Heart left ventricle (tissue), 16 donors: ENCODE data around the gene SERINC5. TPM values are rescaled to one million over a fixed set of nuclear protein-coding genes. Genes with fewer than 3 reads are reported as not detected.
"Not testable (repeated sequence)": the region's sequence is repeated elsewhere in the genome, so short reads cannot be mapped to it uniquely, and the experiment has no call there.

Source experiments
- ATAC-seq, 4 donors: fragments of 200-7000 bp; cut with Tn5 transposase; one replicate each; pipeline ENCODE4 v1.9.1; 2020 to 2022; ENCODE audit warnings: moderate library complexity in 4 of 4, mild to moderate bottlenecking in 3 of 4, moderate number of reproducible peaks in 1 of 4
- DNase-seq, 5 donors: peaks; one replicate each; pipeline ENCODE4 v3.0.0-alpha.2; 2020
- H3K27ac ChIP-seq, 12 donors: fragments of 200-600 bp; sonication (generic) in 4 of 12; one replicate each; pipeline versions ENCODE4 v1.5.0 to v1.8.0; 2016 to 2022; ENCODE audit warnings: mild to moderate bottlenecking in 2 of 12
- H3K27me3 ChIP-seq, 9 donors: fragments of 200-600 bp; sonication (generic) in 2 of 9; one replicate each; pipeline versions ENCODE4 v1.5.1 to v1.8.0; 2016 to 2022; ENCODE audit warnings: mild to moderate bottlenecking in 3 of 9
- H3K36me3 ChIP-seq, 9 donors: fragments of 200-600 bp; sonication (generic) in 2 of 9; one replicate each; pipeline versions ENCODE4 v1.5.0 to v1.8.0; 2018 to 2022; ENCODE audit warnings: mild to moderate bottlenecking in 2 of 9
- H3K4me1 ChIP-seq, 12 donors: fragments of 200-600 bp; sonication (generic) in 4 of 12; one replicate each; pipeline versions ENCODE4 v1.5.0 to v1.8.0; 2016 to 2022; ENCODE audit warnings: mild to moderate bottlenecking in 3 of 12
- H3K4me3 ChIP-seq, 12 donors: fragments of 200-600 bp; sonication (generic) in 4 of 12; one replicate each; pipeline versions ENCODE4 v1.5.0 to v1.8.0; 2017 to 2022; ENCODE audit warnings: mild to moderate bottlenecking in 9 of 12, moderate library complexity in 4 of 12
- H3K9me3 ChIP-seq, 12 donors: fragments of 200-600 bp; sonication (generic) in 4 of 12; one replicate each; pipeline versions ENCODE4 v1.5.0 to v1.8.0; 2016 to 2022; ENCODE audit warnings: mild to moderate bottlenecking in 1 of 12
- CTCF ChIP-seq, 12 donors: fragments of 200-600 bp; sonication (generic) in 4 of 12; IDR thresholded peaks; one replicate each; pipeline versions ENCODE4 v1.5.0 to v1.8.0; 2018 to 2022; ENCODE audit warnings: antibody characterized with exemption in 12 of 12, mild to moderate bottlenecking in 5 of 12
- POLR2A ChIP-seq, 2 donors: fragments of 450-650 bp; IDR thresholded peaks; one replicate each; pipeline ENCODE4 v1.6.1; 2017; ENCODE audit warnings: antibody characterized with exemption in 2 of 2, mild to moderate bottlenecking in 2 of 2, moderate library complexity in 2 of 2
- WGBS, 4 donors: extraction: QIAGEN DNeasy Blood & Tissue Kit in 2 of 4; methylation state at CpG; one replicate each; pipeline versions ENCODE4 v1.1.5 to v1.1.7; 2013 to 2018; 5-methylcytosine and 5-hydroxymethylcytosine counted together
- intact Hi-C, 10 donors: fragments of 100-400 bp; cut with DNase I; formaldehyde crosslinking; loops; one replicate each; pipeline versions ENCODE4 v1.11.1 to v1.14.2; 2022
- polyA plus RNA-seq, 2 donors: library from polyadenylated mRNA; stranded (reverse); fragments of 200-250 nt; gene quantifications; one replicate each; pipeline ENCODE4 v1.2.3, GENCODE V29; 2013
- total RNA-seq, 9 donors: library from RNA; depleted of rRNA in 2 of 9; stranded (reverse); fragments of >200 nt in 2 of 9; fragmentation: NEBNext Ultra II Directional in 3 of 9; extraction: Animal tissue kit (Norgen Biotek cat#: 25700) in 3 of 9; gene quantifications; one replicate each; pipeline versions ENCODE4 v1.1.0 to v1.2.4, GENCODE V29; 2016 to 2023
- donor health status: ischemic (EF 13 %, LVEDD 7.1; RV severe dilation, severe dysfunction).
- donor health status: healthy with polysubstance abuse.
- donor health status: DM: no; HTN: yes; CAD: no.
- donor health status: DM: no; HTN: no; CAD: no.
- donor health status: ischemic (EF 25% LVEDD 6.9; RV normal size, moderate dysfunction).
- donor health status: ischemic (EF 25% LVEDD 5.7; RV mildly dilated, moderate dysfunction).
- donor health status: healthy.
- donor health status: DM: yes; HTN: yes; CAD: no.
- donor health status: ischemic (EF 35%, LVEDD 5.7; RV mildly dilated, moderate dysfunction).
- donor health status: nonischemic (EF 11% LVEDD 7.7; RV severe dilation, severe dysfunction).
- donor health status: DM: yes; HTN: yes; CAD: no.
- donor health status: PGD.
- donor health status: ischemic (EF 29% LVEDD 5.4; RV normal size, mild dysfunction).
- donor health status: nonischemic (EF 23%, LVEDD 6.1; RV moderate dilation, normal function).

Gene SERINC5
- total and polyA plus RNA-seq, 11 donors, result 3.2 to 25.9 (median 13.5) TPM

DNA sequence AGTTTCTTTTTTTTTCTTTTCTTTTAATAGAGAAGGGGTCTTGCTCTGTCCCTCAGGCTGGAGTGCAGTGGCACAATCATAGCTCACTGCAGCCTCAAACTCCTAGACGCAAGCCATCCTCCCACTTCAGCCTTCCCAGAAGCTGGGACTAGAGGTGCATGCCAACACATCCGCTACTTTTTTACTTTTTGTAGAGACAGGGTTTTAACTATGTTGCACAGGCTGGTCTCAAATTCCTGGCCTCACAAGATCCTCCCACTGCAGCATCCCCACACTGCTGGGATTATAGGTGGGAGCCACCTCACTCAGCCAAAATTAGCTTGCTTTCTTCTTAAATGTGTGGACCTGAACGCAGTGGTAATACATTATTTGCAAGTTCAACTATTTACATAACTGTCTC, 66.1 kb downstream of the SERINC5 start:
- H3K4me3 ChIP-seq, result peak overlapping the region in 1 of 12 donors; percentile 23
- no peaks in the 10 kb centered on the region for H3K36me3 ChIP-seq
- no peaks in the 10 kb centered on the region for H3K27me3 ChIP-seq
- 65 to 96% (median 76%) methylated on average over 3 of the region's 3 CpGs for WGBS, 4 donors
- peaks cover 0 to 65% (median 48%) of the 10 kb centered on the region in 12 donors for H3K4me1 ChIP-seq
- no peak for ATAC-seq
- intact Hi-C loops, result loop anchor here in 8 of 10 donors (5.0 to 10.0 kb wide), 5 partner anchors 45 to 68 kb away; partner anchors contain the start of gene SERINC5 (in 6 of the 8)
- no peaks in the 10 kb centered on the region for H3K9me3 ChIP-seq
- DNase-seq, result no peak
- no peak for TF ChIP-seq POLR2A (IDR thresholded peaks at IDR 0.05)
- peak overlapping the region in 1 of 12 donors; percentile 67 for H3K27ac ChIP-seq

GRCh38 chr5:80189201-80189600, 66.6 kb downstream of the SERINC5 start:
- Histone ChIP-seq H3K4me3 (peak overlapping the region in 1 of 12 donors; percentile 23), H3K27ac (peak overlapping the region in 1 of 12 donors; percentile 67), H3K27me3 (no peaks in the 10 kb centered on the region), H3K36me3 (no peaks in the 10 kb centered on the region), H3K9me3 (no peaks in the 10 kb centered on the region), H3K4me1 (peaks cover 0 to 64% (median 43%) of the 10 kb centered on the region in 12 donors)
- TF ChIP-seq POLR2A (IDR thresholded peaks at IDR 0.05) (no peak), CTCF (IDR thresholded peaks at IDR 0.05) (no peak)
- 77 to 82% (median 79%) methylated on average over 8 of the region's 8 CpGs for WGBS, 4 donors
- intact Hi-C loops, result no loop called here
- DNase-seq (no peak), ATAC-seq (no peak)

DNA sequence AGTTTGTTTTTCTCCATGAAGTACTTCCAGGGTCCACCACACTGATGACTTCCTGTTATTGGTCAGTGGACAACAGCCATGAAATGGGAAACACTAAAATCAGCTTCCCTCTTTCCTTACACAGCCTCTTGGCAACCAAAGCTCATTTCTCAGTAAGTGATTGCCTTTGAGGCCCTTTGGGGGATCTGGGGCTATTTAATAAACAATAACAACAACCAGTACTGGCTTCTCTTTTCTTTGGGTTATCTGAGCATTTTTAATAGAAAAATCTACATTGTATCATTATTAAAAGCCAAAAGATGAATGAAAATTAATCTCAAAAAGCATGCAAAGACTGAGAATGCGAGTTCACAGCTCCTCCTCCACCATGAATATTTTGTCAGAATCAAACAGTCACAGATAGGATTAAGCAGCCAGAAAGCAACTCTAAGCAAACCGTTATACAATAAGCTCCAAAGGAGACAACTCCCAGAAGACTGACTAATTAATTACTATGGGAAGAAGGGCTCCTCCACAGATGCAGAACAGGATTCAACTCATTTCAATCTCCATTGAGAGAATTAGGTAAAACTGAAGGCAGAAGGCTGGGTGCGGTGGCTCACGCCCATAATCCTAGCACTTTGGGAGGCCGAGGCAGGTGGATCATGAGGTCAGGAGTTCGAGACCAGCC, 68.3 kb downstream of the SERINC5 start:
- ATAC-seq, result no peak
- WGBS, 4 donors, result 84 to 89% (median 87%) methylated on average over 6 of the region's 6 CpGs
- H3K4me1 ChIP-seq, result peaks cover 0 to 62% (median 34%) of the 10 kb centered on the region in 12 donors
- H3K36me3 ChIP-seq, result no peaks in the 10 kb centered on the region
- TF ChIP-seq CTCF (IDR thresholded peaks at IDR 0.05) (no peak), POLR2A (IDR thresholded peaks at IDR 0.05) (no peak)
- intact Hi-C loops, result no loop called here
- no peaks in the 10 kb centered on the region for H3K27me3 ChIP-seq
- no peak for DNase-seq
- H3K4me3 ChIP-seq, result no peak overlapping the region
- peak overlapping the region in 5 of 12 donors; percentile 2 to 68 (median 17) for H3K27ac ChIP-seq
- no peaks in the 10 kb centered on the region for H3K9me3 ChIP-seq

- H3K4me1 ChIP-seq, result peaks cover 0 to 58% (median 26%) of the 10 kb centered on the region in 12 donors
- H3K27ac ChIP-seq, H3K9me3 ChIP-seq, intact Hi-C loops, H3K4me3 ChIP-seq, ATAC-seq, DNase-seq, H3K36me3 ChIP-seq, H3K27me3 ChIP-seq: not testable (repeated sequence)
- WGBS, 4 donors, result 93 to 95% (median 94%) methylated on average over 9 of the region's 9 CpGs
Measured at GRCh38 chr5:80185535-80185934, 70.3 kb downstream of the SERINC5 start.

DNA sequence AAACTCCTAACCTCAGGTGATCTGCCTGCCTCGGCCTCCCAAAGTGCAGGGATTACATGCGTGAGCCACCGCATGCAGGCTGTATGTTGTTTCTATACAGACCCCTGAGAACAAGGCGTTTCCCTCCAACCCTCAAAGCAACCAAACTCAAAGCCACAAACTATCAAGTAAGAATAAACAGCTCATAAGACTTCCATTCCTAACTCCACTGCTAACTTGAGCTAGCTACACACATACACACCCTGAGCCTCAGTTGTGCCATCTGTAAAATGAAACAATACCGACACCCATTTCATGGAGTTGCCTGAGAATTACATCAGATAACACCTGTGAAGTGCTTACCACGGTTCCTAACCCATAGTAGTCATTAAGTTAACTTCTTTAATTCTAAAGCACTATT, 70.8 kb downstream of the SERINC5 start:
- intact Hi-C loops, result no loop called here
- TF ChIP-seq CTCF (IDR thresholded peaks at IDR 0.05), result no peak
- no peak for TF ChIP-seq POLR2A (IDR thresholded peaks at IDR 0.05)
- peak overlapping the region in 1 of 12 donors; percentile 33 for H3K27ac ChIP-seq
- no peak overlapping the region for H3K4me3 ChIP-seq
- H3K4me1 ChIP-seq, result peaks cover 0 to 62% (median 28%) of the 10 kb centered on the region in 12 donors
- ATAC-seq (no peak), DNase-seq (no peak)
- no peaks in the 10 kb centered on the region for H3K9me3 ChIP-seq
- no peaks in the 10 kb centered on the region for H3K27me3 ChIP-seq
- WGBS, 4 donors, result 92 to 98% (median 95%) methylated on average over 6 of the region's 6 CpGs
- H3K36me3 ChIP-seq, result no peaks in the 10 kb centered on the region
